PC-9 (cell line): ENCODE results near the gene CREB3L1. TPM values are rescaled to one million over a fixed set of nuclear protein-coding genes. Genes with fewer than 3 reads are reported as not detected.

ENCODE experiments used
- BruUV-seq: library from RNA; stranded (reverse); fragments of 400-500 nt; replicated peaks from 2 replicates; lab custom pipeline; 2021; lab: Mats Ljungman, UMichigan
- CTCF ChIA-PET: fragments of 300-600 bp; sonication (Branson Sonifier 250); formaldehyde crosslinking; loops from one replicate; lab custom pipeline; 2022; ENCODE audit warnings: antibody characterized with exemption; lab: Charles Lee
- POLR2A ChIA-PET: fragments of 300-600 bp; sonication (Branson Sonifier 250); formaldehyde crosslinking; loops from one replicate; lab custom pipeline; 2022; ENCODE audit warnings: antibody characterized with exemption; ENCODE audit not compliant: unreplicated experiment; lab: Charles Lee
- DNase-seq, 2 experiments: peaks; one replicate each; pipeline versions ENCODE4 v3.0.0 to v3.0.0-alpha.2; 2015 to 2022; ENCODE audit warnings: mixed read lengths in 1 of 2
- H2AFZ ChIP-seq: fragments of 200-600 bp; sonication (generic); 2 replicates; pipeline ENCODE4 v1.8.1; 2017; ENCODE audit warnings: antibody characterized with exemption
- H3F3A ChIP-seq: fragments of 200-600 bp; sonication (generic); 2 replicates; pipeline ENCODE4 v1.8.1; 2017; ENCODE audit warnings: antibody characterized with exemption, mild to moderate bottlenecking, low read depth; ENCODE audit not compliant: insufficient read depth
- H3K27ac ChIP-seq: fragments of 200-600 bp; sonication (generic); 2 replicates; pipeline ENCODE4 v1.6.1; 2016; ENCODE audit warnings: mixed run types
- H3K27me3 ChIP-seq: fragments of 200-600 bp; sonication (generic); 2 replicates; pipeline ENCODE4 v1.6.1; 2016; ENCODE audit warnings: low read depth, mixed run types; ENCODE audit not compliant: insufficient read depth
- H3K36me3 ChIP-seq: fragments of 200-600 bp; sonication (generic); 2 replicates; pipeline ENCODE4 v1.6.1; 2016; ENCODE audit warnings: low read depth, mixed run types
- H3K4me1 ChIP-seq: fragments of 200-600 bp; sonication (generic); replicated peaks from 2 replicates; pipeline ENCODE4 v1.6.1; 2016; ENCODE audit warnings: mixed run types; ENCODE audit not compliant: insufficient read depth
- H3K4me2 ChIP-seq: fragments of 200-600 bp; sonication (generic); 2 replicates; pipeline ENCODE4 v1.6.1; 2017; ENCODE audit warnings: mixed run types
- H3K4me3 ChIP-seq: fragments of 200-600 bp; sonication (generic); 2 replicates; pipeline ENCODE4 v1.6.1; 2016; ENCODE audit warnings: mixed run types
- H3K79me2 ChIP-seq: fragments of 200-600 bp; sonication (generic); 2 replicates; pipeline ENCODE4 v1.6.1; 2017; ENCODE audit warnings: low read depth, mixed run types
- H3K9me2 ChIP-seq: fragments of 200-600 bp; sonication (generic); 2 replicates; pipeline ENCODE4 v1.8.1; 2017; ENCODE audit warnings: mild to moderate bottlenecking; ENCODE audit not compliant: insufficient read depth
- H3K9me3 ChIP-seq: fragments of 200-600 bp; sonication (generic); 2 replicates; pipeline ENCODE4 v1.8.1; 2016; ENCODE audit warnings: low read depth; ENCODE audit not compliant: insufficient read depth
- H4K20me1 ChIP-seq: fragments of 200-600 bp; sonication (generic); 2 replicates; pipeline ENCODE4 v1.8.1; 2017; ENCODE audit not compliant: insufficient read depth
- EZH2 ChIP-seq: fragments of 200-600 bp; sonication (generic); IDR thresholded peaks from 2 replicates; pipeline ENCODE4 v1.8.0; 2017; ENCODE audit warnings: antibody characterized with exemption, low read depth
- intact Hi-C: fragments of 100-400 bp; cut with micrococcal nuclease; formaldehyde crosslinking; loops from one replicate; pipeline ENCODE4 v1.10.0; 2022; ENCODE audit not compliant: unreplicated experiment
- total RNA-seq: library from RNA; stranded (reverse); gene quantifications from 2 replicates; pipeline ENCODE4 v1.2.3, GENCODE V29; 2021
- TF ChIP-seq, protein P1 (sequence below): fragments of 200-600 bp; sonication (generic); conservative IDR thresholded peaks from 2 replicates; pipeline ENCODE4 v1.6.1; 2017; ENCODE audit warnings: mixed run types, antibody characterized with exemption, mild to moderate bottlenecking, moderate library complexity

The CREB3L1 gene
- total RNA-seq, 1 experiment from 2014 or later, result 3.1 TPM

DNA sequence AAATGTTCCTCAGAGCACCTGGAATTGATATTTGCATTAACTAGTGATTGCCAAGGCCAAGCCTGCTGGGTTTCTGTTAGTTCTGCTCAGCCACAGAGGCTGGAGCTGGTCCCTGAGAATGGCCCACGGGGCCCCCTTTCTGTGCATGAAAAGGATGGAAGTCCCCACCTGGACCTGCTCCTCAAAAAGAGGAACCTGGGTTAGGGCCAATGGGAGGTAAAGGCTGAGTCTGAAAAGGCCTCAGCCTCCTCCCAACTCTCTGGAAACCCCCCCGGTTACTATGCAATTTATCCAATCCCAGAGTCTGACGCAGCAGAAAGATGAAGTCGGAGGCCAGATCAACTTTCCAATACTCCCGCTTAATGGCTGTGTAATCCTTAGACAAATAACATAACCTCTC, 6.8 kb upstream of the CREB3L1 start:
- no peaks in the 10 kb centered on the region for H3K9me2 ChIP-seq
- BruUV-seq, result no TSS peak
- peaks cover 27% of the 10 kb centered on the region for H3K4me1 ChIP-seq
- no peaks in the 10 kb centered on the region for H3K27me3 ChIP-seq
- CTCF ChIA-PET, result interaction anchor here (0.6 to 0.8 kb wide), 2 partner anchors 39 to 321 kb away, joined by 3 to 5 read pairs; no protein-coding TSS in a partner anchor
- no peak for TF ChIP-seq EZH2
- TF ChIP-seq, protein P1, sequence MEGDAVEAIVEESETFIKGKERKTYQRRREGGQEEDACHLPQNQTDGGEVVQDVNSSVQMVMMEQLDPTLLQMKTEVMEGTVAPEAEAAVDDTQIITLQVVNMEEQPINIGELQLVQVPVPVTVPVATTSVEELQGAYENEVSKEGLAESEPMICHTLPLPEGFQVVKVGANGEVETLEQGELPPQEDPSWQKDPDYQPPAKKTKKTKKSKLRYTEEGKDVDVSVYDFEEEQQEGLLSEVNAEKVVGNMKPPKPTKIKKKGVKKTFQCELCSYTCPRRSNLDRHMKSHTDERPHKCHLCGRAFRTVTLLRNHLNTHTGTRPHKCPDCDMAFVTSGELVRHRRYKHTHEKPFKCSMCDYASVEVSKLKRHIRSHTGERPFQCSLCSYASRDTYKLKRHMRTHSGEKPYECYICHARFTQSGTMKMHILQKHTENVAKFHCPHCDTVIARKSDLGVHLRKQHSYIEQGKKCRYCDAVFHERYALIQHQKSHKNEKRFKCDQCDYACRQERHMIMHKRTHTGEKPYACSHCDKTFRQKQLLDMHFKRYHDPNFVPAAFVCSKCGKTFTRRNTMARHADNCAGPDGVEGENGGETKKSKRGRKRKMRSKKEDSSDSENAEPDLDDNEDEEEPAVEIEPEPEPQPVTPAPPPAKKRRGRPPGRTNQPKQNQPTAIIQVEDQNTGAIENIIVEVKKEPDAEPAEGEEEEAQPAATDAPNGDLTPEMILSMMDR, result no peak
- no peaks in the 10 kb centered on the region for H3K79me2 ChIP-seq
- H3K27ac ChIP-seq, result no peak overlapping the region
- DNase-seq, result no peak
- H3K9me3 ChIP-seq, result no peaks in the 10 kb centered on the region
- intact Hi-C loops, result no loop called here
- no peak overlapping the region for H3K4me3 ChIP-seq
- no peak overlapping the region for H2AFZ ChIP-seq
- H3F3A ChIP-seq, result peaks cover 15% of the 10 kb centered on the region
- no peaks in the 10 kb centered on the region for H4K20me1 ChIP-seq
- H3K36me3 ChIP-seq, result no peaks in the 10 kb centered on the region
- POLR2A ChIA-PET, result no interaction called here
- H3K4me2 ChIP-seq, result no peak overlapping the region

GRCh38 chr11:46271407-46271806, 6.1 kb upstream of the CREB3L1 start:
- Histone ChIP-seq H3K27ac (no peak overlapping the region), H3K9me3 (no peaks in the 10 kb centered on the region), H3K4me3 (no peak overlapping the region), H2AFZ (no peak overlapping the region), H3K27me3 (no peaks in the 10 kb centered on the region), H4K20me1 (no peaks in the 10 kb centered on the region), H3K79me2 (no peaks in the 10 kb centered on the region), H3K4me1 (peaks cover 27% of the 10 kb centered on the region), H3K36me3 (no peaks in the 10 kb centered on the region), H3F3A (peaks cover 15% of the 10 kb centered on the region), H3K9me2 (no peaks in the 10 kb centered on the region), H3K4me2 (no peak overlapping the region)
- TF ChIP-seq, protein P1, result no peak
- TF ChIP-seq EZH2, result no peak
- POLR2A ChIA-PET, result interaction anchor here (0.7 kb wide), 1 partner anchor 1698 kb away, joined by 3 read pairs; no protein-coding TSS in a partner anchor
- BruUV-seq, result no TSS peak
- intact Hi-C loops, result no loop called here
- DNase-seq, result no peak
- CTCF ChIA-PET, result interaction anchor here (0.8 to 1.1 kb wide), 2 partner anchors 32 to 38 kb away, joined by 3 read pairs; no protein-coding TSS in a partner anchor

GRCh38 chr11:46271875-46272815, 5.3 kb upstream of the CREB3L1 start:
- no peaks in the 10 kb centered on the region for H3K27me3 ChIP-seq
- DNase-seq, result no peak
- no peaks in the 10 kb centered on the region for H3K9me3 ChIP-seq
- H3K79me2 ChIP-seq, result no peaks in the 10 kb centered on the region
- TF ChIP-seq EZH2, result no peak
- TF ChIP-seq, protein P1, result no peak
- peak overlapping the region; percentile 34 for H3K4me2 ChIP-seq
- H3K9me2 ChIP-seq, result no peaks in the 10 kb centered on the region
- 0 out of 2 replicates have a peak overlapping the region, but pooled peaks have one; percentile 3 for H2AFZ ChIP-seq
- no peak overlapping the region for H3K4me3 ChIP-seq
- no peaks in the 10 kb centered on the region for H4K20me1 ChIP-seq
- peaks cover 32% of the 10 kb centered on the region for H3K4me1 ChIP-seq
- ChIA-PET POLR2A (interaction anchor here (0.7 kb wide), 1 partner anchor 1698 kb away, joined by 3 read pairs; no protein-coding TSS in a partner anchor), CTCF (interaction anchor here (1.1 kb wide), 1 partner anchor 32 kb away, joined by 3 read pairs; no protein-coding TSS in a partner anchor)
- H3F3A ChIP-seq, result peaks cover 15% of the 10 kb centered on the region
- H3K36me3 ChIP-seq, result no peaks in the 10 kb centered on the region
- H3K27ac ChIP-seq, result 0 out of 2 replicates have a peak overlapping the region, but pooled peaks have one; percentile 9
- intact Hi-C loops, result no loop called here
- BruUV-seq, result no TSS peak
